ENCODE results near the gene CNTNAP5. TPM values are rescaled to one million over a fixed set of nuclear protein-coding genes. Genes with fewer than 3 reads are reported as not detected.

Gene CNTNAP5
- total and polyA plus RNA-seq, 2 of the 8 experiments (the other 6 are each of a cell fraction or from before 2014, with no cell fraction given): 0.11 to 0.76 TPM

GRCh38 chr2:124894199-124894598, 869.1 kb downstream of the CNTNAP5 start:
- H3K14ac ChIP-seq (ENCODE audit: insufficient read length): no peak overlapping the region
- no peaks in the 10 kb centered on the region for H3K23me2 ChIP-seq (ENCODE audit: low read depth, low read length)
- no peaks in the 10 kb centered on the region for H3K27me3 ChIP-seq (replicated peaks in 1 of 4; ENCODE audit: control insufficient read depth in 3 of 4, extremely low read depth in 1 of 4, insufficient read depth in 3 of 4, low read length in 3 of 4)
- H2BK12ac ChIP-seq (ENCODE audit: low read depth, low read length): no peak overlapping the region
- H3K27ac ChIP-seq (ENCODE audit: low read depth, low read length): no peak overlapping the region
- H3K4me2 ChIP-seq (ENCODE audit: insufficient read depth in 1 of 2, low read depth in 2 of 2, low read length in 2 of 2): no peak overlapping the region
- H3K36me3 ChIP-seq (ENCODE audit: control insufficient read depth in 2 of 4, insufficient read depth in 4 of 4, low read length in 3 of 4): no peaks in the 10 kb centered on the region
- DNase-seq (ENCODE audit: low read depth in 1 of 2, low spot score in 2 of 2): no peak
- H3K79me1 ChIP-seq (ENCODE audit: low read depth, low read length): no peaks in the 10 kb centered on the region
- H4K8ac ChIP-seq (ENCODE audit: extremely low read depth, insufficient read depth, low read length): no peak overlapping the region
- H3K56ac ChIP-seq (replicated peaks; ENCODE audit: insufficient read length, low read depth, low read length): no peak overlapping the region
- no peak for TF ChIP-seq BRCA1 (IDR thresholded peaks at IDR 0.05; ENCODE audit: low read depth, low read length)
- TF ChIP-seq POLR2AphosphoS5 (IDR thresholded peaks at IDR 0.05; ENCODE audit: low read depth, low read length): no peak
- TF ChIP-seq, protein P1, sequence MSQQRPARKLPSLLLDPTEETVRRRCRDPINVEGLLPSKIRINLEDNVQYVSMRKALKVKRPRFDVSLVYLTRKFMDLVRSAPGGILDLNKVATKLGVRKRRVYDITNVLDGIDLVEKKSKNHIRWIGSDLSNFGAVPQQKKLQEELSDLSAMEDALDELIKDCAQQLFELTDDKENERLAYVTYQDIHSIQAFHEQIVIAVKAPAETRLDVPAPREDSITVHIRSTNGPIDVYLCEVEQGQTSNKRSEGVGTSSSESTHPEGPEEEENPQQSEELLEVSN (IDR thresholded peaks at IDR 0.05): no peak
- POLR2A ChIA-PET (ENCODE audit: partially characterized antibody): no interaction called here
- H2BK15ac ChIP-seq (ENCODE audit: low read length): no peak overlapping the region
- H2BK5ac ChIP-seq (ENCODE audit: low read depth, low read length): no peak overlapping the region
- no peak overlapping the region for H2BK20ac ChIP-seq (ENCODE audit: low read length)
- no peaks in the 10 kb centered on the region for H3K4me1 ChIP-seq (replicated peaks in 1 of 4; ENCODE audit: control insufficient read depth in 3 of 4, insufficient read depth in 4 of 4, low read length in 3 of 4)
- no peak overlapping the region for H3K9ac ChIP-seq (replicated peaks in 1 of 4; ENCODE audit: extremely low read depth in 1 of 4, low read depth in 3 of 4, low read length in 3 of 4)
- no peak overlapping the region for H3K18ac ChIP-seq (ENCODE audit: extremely low read depth, low read length)
- no peak overlapping the region for H4K5ac ChIP-seq (ENCODE audit: insufficient read length, low read depth, low read length)
- H2AK5ac ChIP-seq (ENCODE audit: low read depth, low read length): no peak overlapping the region
- no peak overlapping the region for H2AFZ ChIP-seq (ENCODE audit: low read length)
- H3K4ac ChIP-seq (replicated peaks; ENCODE audit: insufficient read length, low read depth, low read length): no peak overlapping the region
- CTCF ChIA-PET (ENCODE audit: partially characterized antibody): no interaction called here
- H3K9me3 ChIP-seq (ENCODE audit: insufficient read depth in 2 of 2, low read depth in 1 of 2, low read length in 1 of 2): no peaks in the 10 kb centered on the region
- H3K23ac ChIP-seq (ENCODE audit: insufficient read length): no peak overlapping the region
- H3K4me3 ChIP-seq (ENCODE audit: extremely low read depth in 1 of 4, insufficient read depth in 2 of 4, low read depth in 3 of 4, low read length in 4 of 4): no peak overlapping the region
- H2BK120ac ChIP-seq (replicated peaks; ENCODE audit: low read depth, low read length): no peak overlapping the region
- no peak overlapping the region for H4K91ac ChIP-seq (replicated peaks; ENCODE audit: insufficient read length, low read length)
- no peaks in the 10 kb centered on the region for H4K20me1 ChIP-seq (replicated peaks in 1 of 2; ENCODE audit: control insufficient read depth in 1 of 2, insufficient read depth in 2 of 2, low read length in 2 of 2)
- WGBS, 2 experiments (ENCODE audit: extremely low coverage in 1 of 2, insufficient coverage in 1 of 2, insufficient read length in 1 of 2, insufficient replicate concordance in 2 of 2, low coverage in 1 of 2, low lambda C conversion rate in 2 of 2, missing lambda C conversion rate in 1 of 2): 94% methylated on average over 2 of the region's 2 CpGs; no CpG with 5 or more reads in 1 of the 2 experiments
- H3K79me2 ChIP-seq (ENCODE audit: control insufficient read depth in 1 of 2, insufficient read depth in 2 of 2, low read length in 2 of 2): no peaks in the 10 kb centered on the region
- no peak for FAIRE-seq

Data from H1 (cell line).